Hepatocyte (in vitro differentiated cells): ENCODE results near the gene SIGLEC7. TPM values are rescaled to one million over a fixed set of nuclear protein-coding genes. Genes with fewer than 3 reads are reported as not detected.

Experiments used
- DNase-seq: peaks from one replicate; pipeline ENCODE4 v3.0.0-alpha.2; 2016; ENCODE audit warnings: low spot score
- H2AFZ ChIP-seq: fragments of 200-600 bp; sonication (generic); 2 replicates; pipeline ENCODE4 v1.6.0; 2016; ENCODE audit warnings: antibody characterized with exemption, mild to moderate bottlenecking
- H3K27ac ChIP-seq: fragments of 200-600 bp; sonication (generic); 2 replicates; pipeline ENCODE4 v1.5.1; 2016; ENCODE audit warnings: mild to moderate bottlenecking
- H3K27me3 ChIP-seq: fragments of 200-600 bp; sonication (generic); 2 replicates; pipeline ENCODE4 v1.6.1; 2016
- H3K36me3 ChIP-seq: fragments of 200-600 bp; sonication (generic); replicated peaks from 2 replicates; pipeline ENCODE4 v1.5.1; 2016; ENCODE audit warnings: low read depth; ENCODE audit not compliant: insufficient read depth
- H3K4me1 ChIP-seq: fragments of 200-600 bp; sonication (generic); 2 replicates; pipeline ENCODE4 v1.5.1; 2016; ENCODE audit warnings: mild to moderate bottlenecking, moderate library complexity; ENCODE audit not compliant: insufficient read depth
- H3K4me2 ChIP-seq: fragments of 200-600 bp; sonication (generic); 2 replicates; pipeline ENCODE4 v1.6.0; 2016
- H3K4me3 ChIP-seq: fragments of 200-600 bp; sonication (generic); 2 replicates; pipeline ENCODE4 v1.5.1; 2016; ENCODE audit warnings: mild to moderate bottlenecking
- H3K79me2 ChIP-seq: fragments of 200-600 bp; sonication (generic); 2 replicates; pipeline ENCODE4 v1.6.0; 2017; ENCODE audit warnings: mild to moderate bottlenecking
- H3K9me2 ChIP-seq: fragments of 200-600 bp; sonication (generic); replicated peaks from 2 replicates; pipeline ENCODE4 v1.6.0; 2017; ENCODE audit warnings: mild to moderate bottlenecking; ENCODE audit not compliant: insufficient read depth
- H3K9me3 ChIP-seq: fragments of 200-600 bp; sonication (generic); 2 replicates; pipeline ENCODE4 v1.5.1; 2016; ENCODE audit warnings: low read depth, mild to moderate bottlenecking
- H4K20me1 ChIP-seq: fragments of 200-600 bp; sonication (generic); 2 replicates; pipeline ENCODE4 v1.6.0; 2016; ENCODE audit warnings: mild to moderate bottlenecking; ENCODE audit not compliant: insufficient read depth, poor library complexity, severe bottlenecking
- EZH2 ChIP-seq: fragments of 200-600 bp; sonication (generic); IDR thresholded peaks from 2 replicates; pipeline ENCODE4 v1.6.1; 2016; ENCODE audit warnings: antibody characterized with exemption, mild to moderate bottlenecking, borderline replicate concordance
- EZH2phosphoT487 ChIP-seq: fragments of 200-600 bp; sonication (generic); IDR thresholded peaks from one replicate; pipeline ENCODE4 v1.6.1; 2018; ENCODE audit warnings: antibody characterized with exemption, mild to moderate bottlenecking, low read depth, moderate library complexity; ENCODE audit not compliant: unreplicated experiment, severe bottlenecking
- WGBS: methylation state at CpG from one replicate; pipeline ENCODE4 v1.1.6; 2016; ENCODE audit warnings: low lambda C conversion rate; ENCODE audit errors: missing lambda C conversion rate; 5-methylcytosine and 5-hydroxymethylcytosine counted together
- polyA plus RNA-seq: library from polyadenylated mRNA; unstranded; fragments of >200 nt; fragmentation: Nextera tagmentation; extraction: Ambion mirVana; gene quantifications from 2 replicates; pipeline ENCODE4 v1.2.1, GENCODE V29; 2016
- total RNA-seq: library from RNA; depleted of rRNA; stranded (reverse); fragments of >200 nt; gene quantifications from 2 replicates; pipeline ENCODE4 v1.2.3, GENCODE V29; 2014
- TF ChIP-seq, protein P1 (sequence below): fragments of 200-600 bp; sonication (generic); IDR thresholded peaks from 2 replicates; pipeline ENCODE4 v1.5.1; 2016; ENCODE audit warnings: antibody characterized with exemption, mild to moderate bottlenecking; ENCODE audit not compliant: poor library complexity

Gene SIGLEC7
- total and polyA plus RNA-seq, 2 experiments from 2014 or later: 0.24 to 0.53 TPM

DNA sequence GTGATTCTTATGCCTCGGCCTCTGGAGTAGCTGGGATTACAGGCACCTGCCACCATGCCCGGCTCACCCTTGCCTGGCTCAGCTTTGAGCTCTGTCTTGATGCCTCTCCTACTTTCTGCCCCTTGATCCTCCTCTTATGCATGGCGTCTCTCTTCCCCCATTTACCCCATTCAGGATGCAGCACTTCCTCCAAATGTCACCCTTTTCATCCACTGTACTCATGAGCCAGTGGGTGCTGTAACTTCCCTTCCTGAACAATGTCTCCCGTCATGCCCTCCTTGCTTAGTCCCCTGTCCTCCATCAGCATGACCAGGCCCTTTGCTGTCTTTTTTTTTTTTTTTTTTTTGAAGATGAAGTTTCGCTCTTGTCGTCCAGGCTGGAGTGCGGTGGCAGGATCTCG lies 20.8 kb upstream of the SIGLEC7 start:
- H3K79me2 ChIP-seq: no peaks in the 10 kb centered on the region
- TF ChIP-seq, protein P1, sequence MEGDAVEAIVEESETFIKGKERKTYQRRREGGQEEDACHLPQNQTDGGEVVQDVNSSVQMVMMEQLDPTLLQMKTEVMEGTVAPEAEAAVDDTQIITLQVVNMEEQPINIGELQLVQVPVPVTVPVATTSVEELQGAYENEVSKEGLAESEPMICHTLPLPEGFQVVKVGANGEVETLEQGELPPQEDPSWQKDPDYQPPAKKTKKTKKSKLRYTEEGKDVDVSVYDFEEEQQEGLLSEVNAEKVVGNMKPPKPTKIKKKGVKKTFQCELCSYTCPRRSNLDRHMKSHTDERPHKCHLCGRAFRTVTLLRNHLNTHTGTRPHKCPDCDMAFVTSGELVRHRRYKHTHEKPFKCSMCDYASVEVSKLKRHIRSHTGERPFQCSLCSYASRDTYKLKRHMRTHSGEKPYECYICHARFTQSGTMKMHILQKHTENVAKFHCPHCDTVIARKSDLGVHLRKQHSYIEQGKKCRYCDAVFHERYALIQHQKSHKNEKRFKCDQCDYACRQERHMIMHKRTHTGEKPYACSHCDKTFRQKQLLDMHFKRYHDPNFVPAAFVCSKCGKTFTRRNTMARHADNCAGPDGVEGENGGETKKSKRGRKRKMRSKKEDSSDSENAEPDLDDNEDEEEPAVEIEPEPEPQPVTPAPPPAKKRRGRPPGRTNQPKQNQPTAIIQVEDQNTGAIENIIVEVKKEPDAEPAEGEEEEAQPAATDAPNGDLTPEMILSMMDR: no peak
- TF ChIP-seq EZH2: no peak
- no peak for TF ChIP-seq EZH2phosphoT487
- H3K4me1 ChIP-seq: no peaks in the 10 kb centered on the region
- no peak overlapping the region for H3K27ac ChIP-seq
- H3K27me3 ChIP-seq: no peaks in the 10 kb centered on the region
- H3K4me2 ChIP-seq: no peak overlapping the region
- no peaks in the 10 kb centered on the region for H3K36me3 ChIP-seq
- H3K9me3 ChIP-seq: no peaks in the 10 kb centered on the region
- no peak for DNase-seq
- H4K20me1 ChIP-seq: no peaks in the 10 kb centered on the region
- WGBS: 96% methylated on average over 8 of the region's 8 CpGs
- no peaks in the 10 kb centered on the region for H3K9me2 ChIP-seq
- no peak overlapping the region for H2AFZ ChIP-seq
- H3K4me3 ChIP-seq: no peak overlapping the region

DNA sequence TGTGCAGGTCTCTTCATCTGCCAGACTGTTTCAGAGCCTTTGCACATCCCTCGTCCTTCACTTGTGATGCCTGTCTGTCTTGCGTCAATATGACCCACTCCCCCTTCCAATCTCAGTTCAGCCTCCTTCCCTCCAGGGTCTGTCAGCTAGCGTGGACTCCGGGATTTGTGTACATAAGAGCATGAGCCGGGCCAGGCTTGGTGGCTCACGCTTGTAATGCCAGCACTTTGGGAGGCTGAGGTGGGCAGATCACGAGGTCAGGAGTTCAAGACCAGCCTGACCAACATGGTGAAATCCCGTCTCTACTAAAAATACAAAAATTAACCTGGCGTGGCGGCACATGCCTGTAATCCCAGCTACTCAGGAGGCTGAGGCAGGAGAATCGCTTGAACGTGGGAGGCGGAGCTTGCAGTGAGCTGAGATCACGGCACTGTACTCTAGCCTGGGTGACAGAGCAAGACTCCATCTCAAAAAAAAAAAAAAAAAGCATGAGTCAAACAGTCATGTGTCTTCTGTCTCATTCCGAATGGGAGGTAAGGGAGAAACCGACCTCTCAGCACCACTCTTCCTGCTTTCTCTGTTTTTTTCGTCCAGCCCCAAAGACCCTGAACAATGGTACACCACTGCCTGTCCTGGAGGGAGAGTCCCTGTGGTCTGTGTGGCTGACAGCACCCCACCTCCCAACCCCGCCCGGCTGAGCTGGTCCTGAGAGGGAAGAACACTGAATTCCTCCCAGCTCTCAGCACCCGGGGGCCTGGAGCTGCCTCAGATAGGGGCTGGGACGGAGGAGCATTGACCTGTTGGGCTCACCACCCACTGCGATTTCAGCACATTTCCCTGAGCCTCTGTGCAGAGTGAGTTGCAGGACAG lies 19.8 kb upstream of the SIGLEC7 start:
- no peaks in the 10 kb centered on the region for H3K9me2 ChIP-seq
- no peaks in the 10 kb centered on the region for H4K20me1 ChIP-seq
- DNase-seq: no peak
- WGBS: 80% methylated on average over 22 of the region's 22 CpGs
- no peak overlapping the region for H3K4me2 ChIP-seq
- no peak overlapping the region for H2AFZ ChIP-seq
- no peaks in the 10 kb centered on the region for H3K9me3 ChIP-seq
- H3K4me3 ChIP-seq: no peak overlapping the region
- H3K4me1 ChIP-seq: no peaks in the 10 kb centered on the region
- no peaks in the 10 kb centered on the region for H3K27me3 ChIP-seq
- H3K79me2 ChIP-seq: no peaks in the 10 kb centered on the region
- no peak for TF ChIP-seq EZH2phosphoT487
- no peak for TF ChIP-seq EZH2
- TF ChIP-seq, protein P1: no peak
- H3K27ac ChIP-seq: no peak overlapping the region
- H3K36me3 ChIP-seq: no peaks in the 10 kb centered on the region

DNA sequence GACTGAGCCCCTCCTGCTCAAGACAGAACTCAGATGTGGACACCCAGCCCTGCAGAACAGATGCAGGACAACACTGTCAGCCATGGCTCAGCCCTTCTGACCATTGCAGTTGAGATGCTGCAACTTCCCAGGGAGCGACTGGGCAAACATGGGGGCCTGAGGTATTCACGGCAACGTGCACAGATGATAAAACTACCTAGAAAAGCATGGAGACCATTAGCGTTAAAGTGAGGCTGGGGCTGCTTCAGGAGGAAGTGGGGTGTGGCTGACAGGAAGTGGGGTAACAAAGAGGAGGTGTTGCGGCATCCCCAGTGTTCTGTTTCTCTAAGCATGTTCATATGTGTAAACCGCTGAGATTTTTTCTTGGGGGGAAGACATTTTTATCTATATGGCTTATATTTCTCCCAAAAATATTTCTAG lies 18.7 kb upstream of the SIGLEC7 start:
- Histone ChIP-seq H4K20me1 (no peaks in the 10 kb centered on the region), H3K27me3 (no peaks in the 10 kb centered on the region), H3K9me3 (no peaks in the 10 kb centered on the region), H3K27ac (no peak overlapping the region), H3K79me2 (no peaks in the 10 kb centered on the region), H3K4me1 (peaks cover 3% of the 10 kb centered on the region), H3K9me2 (no peaks in the 10 kb centered on the region), H3K36me3 (no peaks in the 10 kb centered on the region), H3K4me2 (no peak overlapping the region), H3K4me3 (no peak overlapping the region), H2AFZ (no peak overlapping the region)
- WGBS: 86% methylated on average over 6 of the region's 6 CpGs
- DNase-seq: no peak
- TF ChIP-seq EZH2: no peak
- TF ChIP-seq, protein P1: no peak
- no peak for TF ChIP-seq EZH2phosphoT487
